K562 (cell line): ENCODE measurements around the gene YKT6. TPM values are rescaled to one million over a fixed set of nuclear protein-coding genes. Genes with fewer than 3 reads are reported as not detected.

Experiments
- BRD4 ChIP-seq: fragments of 200-600 bp; sonication (generic); IDR thresholded peaks from 2 replicates; pipeline ENCODE4 v1.6.1; 2017; ENCODE audit warnings: inconsistent platforms
- DPF2 ChIP-seq: fragments of 450-650 bp; IDR thresholded peaks from 2 replicates; pipeline ENCODE4 v1.6.1; 2016
- ELF2 ChIP-seq: fragments of 250-450 bp; sonication (Bioruptor Pico); IDR thresholded peaks from 2 replicates; pipeline ENCODE4 v1.5.0; 2021; ENCODE audit warnings: mild to moderate bottlenecking
- GTF2A2 ChIP-seq: IDR thresholded peaks from 2 replicates; pipeline ENCODE4 v1.6.1; 2016; ENCODE audit warnings: mild to moderate bottlenecking, missing genetic modification characterization, missing compliant biosample characterization
- HDAC6 ChIP-seq: IDR thresholded peaks from 2 replicates; pipeline ENCODE4 v1.6.1; 2012; ENCODE audit warnings: low read depth, mild to moderate bottlenecking, control low read depth, inconsistent platforms, low read length, moderate library complexity
- HOMEZ ChIP-seq: fragments of 250-450 bp; sonication (Bioruptor Pico); IDR thresholded peaks from 2 replicates; pipeline ENCODE4 v1.4.0; 2020; ENCODE audit warnings: mild to moderate bottlenecking, moderate library complexity
- KDM4B ChIP-seq, 2 experiments: fragments of 450-650 bp in 1 of 2; sonication (generic) in 1 of 2; IDR thresholded peaks; 2 replicates each; pipeline ENCODE4 v1.6.1; 2016 to 2017; ENCODE audit warnings: borderline replicate concordance in 2 of 2, antibody characterized with exemption in 1 of 2, low read depth in 1 of 2, mild to moderate bottlenecking in 1 of 2
- L3MBTL2 ChIP-seq: fragments of 450-650 bp; IDR thresholded peaks from 2 replicates; pipeline ENCODE4 v1.6.1; 2016; ENCODE audit warnings: mild to moderate bottlenecking, moderate library complexity
- MYC ChIP-seq, 2 experiments: fragments of 250-450 bp in 1 of 2; sonication (Bioruptor Pico) in 1 of 2; IDR thresholded peaks; 2 replicates each; pipeline versions ENCODE4 v1.5.1 to v1.6.1; 2012 to 2021; ENCODE audit warnings: low read depth in 2 of 2, borderline replicate concordance in 1 of 2, improper control_type of control experiment in 1 of 2, low read length in 1 of 2, mild to moderate bottlenecking in 1 of 2, moderate library complexity in 1 of 2
- REST ChIP-seq, 2 experiments: fragments of 450-650 bp; formaldehyde crosslinking in 1 of 2; IDR thresholded peaks; 2 replicates each; pipeline versions ENCODE4 v1.4.0 to v1.6.1; 2014 to 2020; ENCODE audit warnings: mild to moderate bottlenecking in 2 of 2, borderline replicate concordance in 1 of 2, low read depth in 1 of 2
- U2AF2 ChIP-seq: fragments of 200-400 bp; formaldehyde crosslinking; optimal IDR thresholded peaks from 2 replicates; pipeline ENCODE3; 2017; ENCODE audit warnings: low read depth, mild to moderate bottlenecking, low read length
- XRCC3 ChIP-seq: fragments of 450-650 bp; IDR thresholded peaks from 2 replicates; pipeline ENCODE4 v1.6.1; 2017; ENCODE audit warnings: mild to moderate bottlenecking, moderate library complexity
- YY1 ChIP-seq, 3 experiments: IDR thresholded peaks; 2 replicates each; pipeline ENCODE4 v1.6.1; 2011; ENCODE audit warnings: low read length in 2 of 3, mild to moderate bottlenecking in 2 of 3, moderate library complexity in 2 of 3, borderline replicate concordance in 1 of 3, control low read depth in 1 of 3, low read depth in 1 of 3; ENCODE audit not compliant: insufficient read depth in 3 of 3, insufficient replicate concordance in 2 of 3, control insufficient read depth in 1 of 3, insufficient read length in 1 of 3; ENCODE audit errors: extremely low read depth in 1 of 3
- ZNF384 ChIP-seq: IDR thresholded peaks from 2 replicates; pipeline ENCODE4 v1.6.1; 2012; ENCODE audit warnings: low read depth, low read length, improper control_type of control experiment
- polyA plus RNA-seq, 8 experiments: library from polyadenylated mRNA; depleted of rRNA in 4 of 8; stranded (reverse) in 5 of 8; unstranded in 3 of 8; fragments of >200 nt; fragmentation: Nextera tagmentation in 2 of 8; fragmentation: Illumina TruSeq in 1 of 8; extraction: Ambion mirVana in 2 of 8; extraction: Trizol in 1 of 8; gene quantifications; 2 replicates each; pipeline versions ENCODE4 v1.2.1 to v1.2.3, GENCODE V29; 2011 to 2014; ENCODE audit warnings: inconsistent platforms in 1 of 8, missing spikeins in 1 of 8
- total RNA-seq, 7 experiments: library from RNA; depleted of rRNA in 6 of 7; stranded (reverse); fragments of >200 nt in 6 of 7; fragmentation: Illumina TruSeq in 2 of 7; extraction: Trizol in 2 of 7; gene quantifications; 2 replicates each; pipeline versions ENCODE4 v1.2.1 to v1.2.3, GENCODE V29; 2011 to 2021; ENCODE audit warnings: low replicate concordance in 1 of 7
- TF ChIP-seq, protein P1 (sequence below): sonication (generic); formaldehyde crosslinking; IDR thresholded peaks from 2 replicates; pipeline ENCODE4 v1.8.0; 2022; ENCODE audit warnings: mild to moderate bottlenecking, missing genetic modification reagents

Gene YKT6
- total and polyA plus RNA-seq, 9 of the 15 experiments (the other 6 are each of a cell fraction or from before 2014, with no cell fraction given) = 1.6 to 90.6 (median 75.1) TPM

- TF ChIP-seq XRCC3 (no peak), REST (IDR thresholded peaks at IDR 0.05; ENCODE audit: borderline replicate concordance) (peak; percentile 9; the same call in 1 of the 2 replicates), REST (CRISPR knock-in tag; IDR thresholded peaks at IDR 0.05; ENCODE audit: low read depth) (0 out of 2 replicates have a peak, but pooled peaks have one; percentile 50), DPF2 (peak; percentile 40; the same call in 1 of the 2 replicates), MYC (IDR thresholded peaks at IDR 0.05; ENCODE audit: low read depth, low read length) (peak; percentile 94), MYC (CRISPR knock-in tag; IDR thresholded peaks at IDR 0.05; ENCODE audit: borderline replicate concordance, low read depth) (no peak), HOMEZ (no peak), HDAC6 (no peak), ZNF384 (peak; percentile 78), BRD4 (0 out of 2 replicates have a peak, but pooled peaks have one; percentile 39), ELF2 (CRISPR knock-in tag) (peak; percentile 83), GTF2A2 (tag) (no peak), KDM4B (IDR thresholded peaks at IDR 0.05; ENCODE audit: borderline replicate concordance in 2 of 2, low read depth in 1 of 2) (peak in 1 of 2 experiments; percentile 98; a peak in 2 of 4 replicates), L3MBTL2 (peak; percentile 66), YY1 (IDR thresholded peaks at IDR 0.05; ENCODE audit: borderline replicate concordance in 1 of 3, control insufficient read depth in 1 of 3, extremely low read depth in 1 of 3, insufficient read depth in 3 of 3, insufficient read length in 1 of 3, insufficient replicate concordance in 2 of 3, low read depth in 1 of 3, low read length in 2 of 3) (peak in 2 of 3 experiments; percentile 45 to 60), U2AF2 (no peak)
- TF ChIP-seq, protein P1, sequence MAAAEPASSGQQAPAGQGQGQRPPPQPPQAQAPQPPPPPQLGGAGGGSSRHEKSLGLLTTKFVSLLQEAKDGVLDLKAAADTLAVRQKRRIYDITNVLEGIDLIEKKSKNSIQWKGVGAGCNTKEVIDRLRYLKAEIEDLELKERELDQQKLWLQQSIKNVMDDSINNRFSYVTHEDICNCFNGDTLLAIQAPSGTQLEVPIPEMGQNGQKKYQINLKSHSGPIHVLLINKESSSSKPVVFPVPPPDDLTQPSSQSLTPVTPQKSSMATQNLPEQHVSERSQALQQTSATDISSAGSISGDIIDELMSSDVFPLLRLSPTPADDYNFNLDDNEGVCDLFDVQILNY (CRISPR knock-in tag) = no peak
These were observed at the start of gene YKT6 (continued) for GRCh38 chr7:44200699-44201461.
